HepG2 (cell line): ENCODE results near the gene RAPSN. TPM values are rescaled to one million over a fixed set of nuclear protein-coding genes. Genes with fewer than 3 reads are reported as not detected.
A peak's percentile ranks its signal among the peaks of the same experiment; 100 is the strongest.

Experiments used
- DNMT3B ChIP-seq: conservative IDR thresholded peaks from 2 replicates; pipeline ENCODE4 v1.6.1; 2016; ENCODE audit warnings: missing biosample characterization, control low read depth
- FOXO1 ChIP-seq: sonication (generic); formaldehyde crosslinking; IDR thresholded peaks from 2 replicates; pipeline ENCODE4 v1.4.0; 2020; ENCODE audit warnings: missing genetic modification reagents
- HNRNPL ChIP-seq: fragments of 200-400 bp; formaldehyde crosslinking; IDR thresholded peaks from 2 replicates; pipeline ENCODE4 v1.6.1; 2017; ENCODE audit warnings: mild to moderate bottlenecking, low read depth, low read length
- KDM2A ChIP-seq: sonication (generic); formaldehyde crosslinking; IDR thresholded peaks from 2 replicates; pipeline ENCODE4 v1.4.0; 2020; ENCODE audit warnings: low read depth, missing genetic modification reagents, borderline replicate concordance
- MAF1 ChIP-seq: sonication (generic); formaldehyde crosslinking; IDR thresholded peaks from 2 replicates; pipeline ENCODE4 v1.5.0; 2020; ENCODE audit warnings: missing genetic modification reagents, borderline replicate concordance
- NKX3-1 ChIP-seq: sonication (generic); formaldehyde crosslinking; IDR thresholded peaks from 2 replicates; pipeline ENCODE4 v1.5.0; 2020; ENCODE audit warnings: missing genetic modification reagents
- THYN1 ChIP-seq: sonication (generic); formaldehyde crosslinking; IDR thresholded peaks from 2 replicates; pipeline ENCODE4 v1.8.1; 2023; ENCODE audit warnings: low read depth, mild to moderate bottlenecking, moderate library complexity, missing genetic modification reagents, borderline replicate concordance
- ZBTB38 ChIP-seq: sonication (generic); formaldehyde crosslinking; IDR thresholded peaks from 2 replicates; pipeline ENCODE4 v1.5.1; 2020; ENCODE audit warnings: mild to moderate bottlenecking, missing genetic modification reagents
- ZFYVE20 ChIP-seq: sonication (generic); formaldehyde crosslinking; IDR thresholded peaks from 2 replicates; pipeline ENCODE4 v1.8.0; 2023; ENCODE audit warnings: low read depth, mild to moderate bottlenecking, moderate library complexity, missing genetic modification reagents, borderline replicate concordance
- ZNF451 ChIP-seq: sonication (generic); formaldehyde crosslinking; IDR thresholded peaks from 2 replicates; pipeline ENCODE4 v1.5.0; 2020; ENCODE audit warnings: mild to moderate bottlenecking, missing genetic modification reagents
- polyA plus RNA-seq, 8 experiments: library from polyadenylated mRNA; depleted of rRNA in 3 of 8; stranded (reverse) in 7 of 8; unstranded in 1 of 8; fragments of >200 nt; fragmentation: Illumina TruSeq in 4 of 8; extraction: Trizol in 4 of 8; gene quantifications; 2 replicates each; pipeline versions ENCODE4 v1.2.1 to v1.2.3, GENCODE V29; 2011 to 2016; ENCODE audit warnings: low read depth in 4 of 8, missing spikeins in 1 of 8, mixed read lengths in 1 of 8; ENCODE audit not compliant: insufficient read depth in 1 of 8
- total RNA-seq, 5 experiments: library from RNA; depleted of rRNA; stranded (reverse); fragments of >200 nt; fragmentation: Illumina TruSeq; extraction: Trizol; gene quantifications; 2 replicates each; pipeline ENCODE4 v1.2.3, GENCODE V29; 2016; ENCODE audit warnings: low read depth in 1 of 5
- TF ChIP-seq, protein P1 (sequence below): sonication (generic); formaldehyde crosslinking; IDR thresholded peaks from 2 replicates; pipeline ENCODE4 v1.5.1; 2020; ENCODE audit warnings: mild to moderate bottlenecking, missing genetic modification reagents, borderline replicate concordance
- TF ChIP-seq, protein P2 (sequence below): sonication (generic); formaldehyde crosslinking; IDR thresholded peaks from 2 replicates; pipeline ENCODE4 v1.4.0; 2020; ENCODE audit warnings: mild to moderate bottlenecking, missing genetic modification reagents, borderline replicate concordance

RAPSN gene
- total and polyA plus RNA-seq, 2 of the 13 experiments (the other 11 are each of a cell fraction or from before 2014, with no cell fraction given) = 0.15 to 1.2 TPM

DNA sequence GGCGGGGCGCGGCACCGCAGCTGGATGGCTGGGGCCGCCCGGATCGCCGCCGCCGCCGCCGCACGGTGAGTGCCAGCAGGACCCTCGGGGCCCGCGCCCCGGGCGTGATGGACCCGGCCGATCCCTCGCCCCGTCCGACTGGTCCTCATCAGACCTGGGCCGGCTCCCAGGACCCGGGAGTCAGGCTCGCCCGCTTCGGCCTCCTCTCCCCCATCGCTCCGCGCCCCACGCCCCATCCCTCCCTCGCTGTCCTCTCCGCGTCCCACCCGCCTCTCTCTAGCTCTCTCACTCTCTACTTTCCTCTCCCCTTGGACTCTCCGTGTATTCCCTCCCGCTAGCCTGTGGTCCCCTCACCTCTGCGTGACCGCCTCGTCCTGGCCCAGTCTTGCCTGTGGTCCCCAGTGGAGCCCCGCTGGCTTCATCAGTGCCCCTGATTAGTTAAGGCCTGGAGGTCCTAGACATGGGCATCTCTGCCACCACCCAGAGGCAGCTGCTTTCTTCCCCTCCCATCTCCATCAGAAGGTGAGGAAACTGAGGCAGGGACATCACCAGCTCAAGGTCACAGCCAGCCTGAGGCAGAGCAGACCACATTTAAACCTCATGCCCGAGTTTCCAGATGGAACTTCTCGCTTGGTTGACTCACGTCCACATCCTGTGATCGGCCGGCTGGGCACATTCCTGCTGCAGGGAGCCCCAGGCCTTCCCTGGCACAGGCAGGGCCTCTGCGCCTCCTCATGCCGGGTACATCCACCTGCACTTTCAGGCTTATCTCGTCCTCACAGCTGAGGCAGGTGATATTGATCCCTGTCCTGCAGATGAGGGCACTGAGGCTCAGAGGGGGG is 40.1 kb downstream of the RAPSN start (continued):
- TF ChIP-seq THYN1 = no peak
- peak; percentile 0; the same call in 1 of the 2 replicates for TF ChIP-seq FOXO1
- TF ChIP-seq, protein P1, sequence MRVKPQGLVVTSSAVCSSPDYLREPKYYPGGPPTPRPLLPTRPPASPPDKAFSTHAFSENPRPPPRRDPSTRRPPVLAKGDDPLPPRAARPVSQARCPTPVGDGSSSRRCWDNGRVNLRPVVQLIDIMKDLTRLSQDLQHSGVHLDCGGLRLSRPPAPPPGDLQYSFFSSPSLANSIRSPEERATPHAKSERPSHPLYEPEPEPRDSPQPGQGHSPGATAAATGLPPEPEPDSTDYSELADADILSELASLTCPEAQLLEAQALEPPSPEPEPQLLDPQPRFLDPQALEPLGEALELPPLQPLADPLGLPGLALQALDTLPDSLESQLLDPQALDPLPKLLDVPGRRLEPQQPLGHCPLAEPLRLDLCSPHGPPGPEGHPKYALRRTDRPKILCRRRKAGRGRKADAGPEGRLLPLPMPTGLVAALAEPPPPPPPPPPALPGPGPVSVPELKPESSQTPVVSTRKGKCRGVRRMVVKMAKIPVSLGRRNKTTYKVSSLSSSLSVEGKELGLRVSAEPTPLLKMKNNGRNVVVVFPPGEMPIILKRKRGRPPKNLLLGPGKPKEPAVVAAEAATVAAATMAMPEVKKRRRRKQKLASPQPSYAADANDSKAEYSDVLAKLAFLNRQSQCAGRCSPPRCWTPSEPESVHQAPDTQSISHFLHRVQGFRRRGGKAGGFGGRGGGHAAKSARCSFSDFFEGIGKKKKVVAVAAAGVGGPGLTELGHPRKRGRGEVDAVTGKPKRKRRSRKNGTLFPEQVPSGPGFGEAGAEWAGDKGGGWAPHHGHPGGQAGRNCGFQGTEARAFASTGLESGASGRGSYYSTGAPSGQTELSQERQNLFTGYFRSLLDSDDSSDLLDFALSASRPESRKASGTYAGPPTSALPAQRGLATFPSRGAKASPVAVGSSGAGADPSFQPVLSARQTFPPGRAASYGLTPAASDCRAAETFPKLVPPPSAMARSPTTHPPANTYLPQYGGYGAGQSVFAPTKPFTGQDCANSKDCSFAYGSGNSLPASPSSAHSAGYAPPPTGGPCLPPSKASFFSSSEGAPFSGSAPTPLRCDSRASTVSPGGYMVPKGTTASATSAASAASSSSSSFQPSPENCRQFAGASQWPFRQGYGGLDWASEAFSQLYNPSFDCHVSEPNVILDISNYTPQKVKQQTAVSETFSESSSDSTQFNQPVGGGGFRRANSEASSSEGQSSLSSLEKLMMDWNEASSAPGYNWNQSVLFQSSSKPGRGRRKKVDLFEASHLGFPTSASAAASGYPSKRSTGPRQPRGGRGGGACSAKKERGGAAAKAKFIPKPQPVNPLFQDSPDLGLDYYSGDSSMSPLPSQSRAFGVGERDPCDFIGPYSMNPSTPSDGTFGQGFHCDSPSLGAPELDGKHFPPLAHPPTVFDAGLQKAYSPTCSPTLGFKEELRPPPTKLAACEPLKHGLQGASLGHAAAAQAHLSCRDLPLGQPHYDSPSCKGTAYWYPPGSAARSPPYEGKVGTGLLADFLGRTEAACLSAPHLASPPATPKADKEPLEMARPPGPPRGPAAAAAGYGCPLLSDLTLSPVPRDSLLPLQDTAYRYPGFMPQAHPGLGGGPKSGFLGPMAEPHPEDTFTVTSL = peak; percentile 18; the same call in 1 of the 2 replicates
- 0 out of 2 replicates have a peak, but pooled peaks have one; percentile 12 for TF ChIP-seq DNMT3B (CRISPR knock-in tag)
- TF ChIP-seq, protein P2, sequence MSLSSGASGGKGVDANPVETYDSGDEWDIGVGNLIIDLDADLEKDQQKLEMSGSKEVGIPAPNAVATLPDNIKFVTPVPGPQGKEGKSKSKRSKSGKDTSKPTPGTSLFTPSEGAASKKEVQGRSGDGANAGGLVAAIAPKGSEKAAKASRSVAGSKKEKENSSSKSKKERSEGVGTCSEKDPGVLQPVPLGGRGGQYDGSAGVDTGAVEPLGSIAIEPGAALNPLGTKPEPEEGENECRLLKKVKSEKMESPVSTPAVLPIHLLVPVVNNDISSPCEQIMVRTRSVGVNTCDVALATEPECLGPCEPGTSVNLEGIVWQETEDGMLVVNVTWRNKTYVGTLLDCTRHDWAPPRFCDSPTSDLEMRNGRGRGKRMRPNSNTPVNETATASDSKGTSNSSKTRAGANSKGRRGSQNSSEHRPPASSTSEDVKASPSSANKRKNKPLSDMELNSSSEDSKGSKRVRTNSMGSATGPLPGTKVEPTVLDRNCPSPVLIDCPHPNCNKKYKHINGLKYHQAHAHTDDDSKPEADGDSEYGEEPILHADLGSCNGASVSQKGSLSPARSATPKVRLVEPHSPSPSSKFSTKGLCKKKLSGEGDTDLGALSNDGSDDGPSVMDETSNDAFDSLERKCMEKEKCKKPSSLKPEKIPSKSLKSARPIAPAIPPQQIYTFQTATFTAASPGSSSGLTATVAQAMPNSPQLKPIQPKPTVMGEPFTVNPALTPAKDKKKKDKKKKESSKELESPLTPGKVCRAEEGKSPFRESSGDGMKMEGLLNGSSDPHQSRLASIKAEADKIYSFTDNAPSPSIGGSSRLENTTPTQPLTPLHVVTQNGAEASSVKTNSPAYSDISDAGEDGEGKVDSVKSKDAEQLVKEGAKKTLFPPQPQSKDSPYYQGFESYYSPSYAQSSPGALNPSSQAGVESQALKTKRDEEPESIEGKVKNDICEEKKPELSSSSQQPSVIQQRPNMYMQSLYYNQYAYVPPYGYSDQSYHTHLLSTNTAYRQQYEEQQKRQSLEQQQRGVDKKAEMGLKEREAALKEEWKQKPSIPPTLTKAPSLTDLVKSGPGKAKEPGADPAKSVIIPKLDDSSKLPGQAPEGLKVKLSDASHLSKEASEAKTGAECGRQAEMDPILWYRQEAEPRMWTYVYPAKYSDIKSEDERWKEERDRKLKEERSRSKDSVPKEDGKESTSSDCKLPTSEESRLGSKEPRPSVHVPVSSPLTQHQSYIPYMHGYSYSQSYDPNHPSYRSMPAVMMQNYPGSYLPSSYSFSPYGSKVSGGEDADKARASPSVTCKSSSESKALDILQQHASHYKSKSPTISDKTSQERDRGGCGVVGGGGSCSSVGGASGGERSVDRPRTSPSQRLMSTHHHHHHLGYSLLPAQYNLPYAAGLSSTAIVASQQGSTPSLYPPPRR (CRISPR knock-in tag) = peak; percentile 19; the same call in 1 of the 2 replicates
- TF ChIP-seq HNRNPL = peak; percentile 72; the same call in 1 of the 2 replicates
- TF ChIP-seq ZBTB38 (CRISPR knock-in tag) = no peak; the same call in 1 of the 2 replicates
- 0 out of 2 replicates have a peak, but pooled peaks have one; percentile 15 for TF ChIP-seq NKX3-1 (CRISPR knock-in tag)
- TF ChIP-seq ZNF451 (CRISPR knock-in tag) = no peak; the same call in 1 of the 2 replicates
- TF ChIP-seq ZFYVE20 (CRISPR knock-in tag) = 0 out of 2 replicates have a peak, but pooled peaks have one; percentile 35
- TF ChIP-seq MAF1 (CRISPR knock-in tag) = no peak
- TF ChIP-seq KDM2A = 0 out of 2 replicates have a peak, but pooled peaks have one; percentile 5
